Kidney capillary endothelial cell (primary cell): ENCODE measurements around the gene BTF3L4.
"Not testable (repeated sequence)": the region's sequence is repeated elsewhere in the genome, so short reads cannot be mapped to it uniquely, and the experiment has no call there.

ENCODE experiments used
- DNase-seq: peaks from one replicate; pipeline ENCODE4 v3.0.0-alpha.2; 2018; ENCODE audit warnings: low spot score

Gene BTF3L4

GRCh38 chr1:52056163-52056936 is at the start of gene BTF3L4:
TSS of gene BTF3L4 (plus strand) at chr1:52056295. CDS start at chr1:52059848, 3,553 bp downstream.
- DNase-seq, result peak; percentile 86

GRCh38 chr1:52007215-52008002 is 48.7 kb upstream of the BTF3L4 start:
- DNase-seq, result no peak

GRCh38 chr1:52008071-52008809 is 47.9 kb upstream of the BTF3L4 start:
- no peak for DNase-seq

GRCh38 chr1:52022133-52022532 is 34.0 kb upstream of the BTF3L4 start:
- DNase-seq, result no peak

- no peak for DNase-seq
These were observed 29.8 kb upstream of the BTF3L4 start for GRCh38 chr1:52026278-52026677.

GRCh38 chr1:52028328-52028727 is 27.8 kb upstream of the BTF3L4 start:
- no peak for DNase-seq

- not testable (repeated sequence) for DNase-seq
These were observed 27.3 kb upstream of the BTF3L4 start for GRCh38 chr1:52028839-52029238.

- DNase-seq, result no peak
These were observed 23.8 kb upstream of the BTF3L4 start for GRCh38 chr1:52032124-52032784.

GRCh38 chr1:52032785-52033131 is 23.3 kb upstream of the BTF3L4 start:
- DNase-seq, result peak; percentile 55

- DNase-seq, result peak; percentile 87
These were observed 22.7 kb upstream of the BTF3L4 start, which contains the start of gene KTI12 for GRCh38 chr1:52033190-52034049. TSS of gene KTI12 (minus strand) at chr1:52033810. CDS start at chr1:52033761, 49 bp downstream.

- DNase-seq, result no peak
These were observed 22.1 kb upstream of the BTF3L4 start for GRCh38 chr1:52034050-52034384.

- DNase-seq, result no peak
These were observed 18.7 kb upstream of the BTF3L4 start for GRCh38 chr1:52037402-52037814.

GRCh38 chr1:52037909-52038308 is 18.2 kb upstream of the BTF3L4 start:
- DNase-seq, result no peak

- DNase-seq, result no peak
These were observed 14.4 kb upstream of the BTF3L4 start for GRCh38 chr1:52041551-52042185.

- no peak for DNase-seq
These were observed 10.9 kb upstream of the BTF3L4 start for GRCh38 chr1:52045236-52045635.

GRCh38 chr1:52045666-52046195 is 10.4 kb upstream of the BTF3L4 start:
- not testable (repeated sequence) for DNase-seq

GRCh38 chr1:52049337-52049736 is 6.8 kb upstream of the BTF3L4 start:
- DNase-seq, result not testable (repeated sequence)

- DNase-seq, result no peak
These were observed 2.2 kb upstream of the BTF3L4 start for GRCh38 chr1:52053862-52054261.

- DNase-seq, result no peak
These were observed 1.5 kb upstream of the BTF3L4 start for GRCh38 chr1:52054496-52055065.
